NCI-H1105 (cell line): ENCODE measurements around the gene IL11RA.
"Not testable (repeated sequence)": the region's sequence is repeated elsewhere in the genome, so short reads cannot be mapped to it uniquely, and the experiment has no call there.

Experiments
- DNase-seq: peaks from one replicate; lab custom pipeline; 2025; lab: John Stamatoyannopoulos, UW

Gene IL11RA

GRCh38 chr9:34629491-34629808 lies 22.5 kb upstream of the IL11RA start:
- DNase-seq = no peak

GRCh38 chr9:34630402-34631154 lies 21.4 kb upstream of the IL11RA start:
- no peak for DNase-seq

DNA sequence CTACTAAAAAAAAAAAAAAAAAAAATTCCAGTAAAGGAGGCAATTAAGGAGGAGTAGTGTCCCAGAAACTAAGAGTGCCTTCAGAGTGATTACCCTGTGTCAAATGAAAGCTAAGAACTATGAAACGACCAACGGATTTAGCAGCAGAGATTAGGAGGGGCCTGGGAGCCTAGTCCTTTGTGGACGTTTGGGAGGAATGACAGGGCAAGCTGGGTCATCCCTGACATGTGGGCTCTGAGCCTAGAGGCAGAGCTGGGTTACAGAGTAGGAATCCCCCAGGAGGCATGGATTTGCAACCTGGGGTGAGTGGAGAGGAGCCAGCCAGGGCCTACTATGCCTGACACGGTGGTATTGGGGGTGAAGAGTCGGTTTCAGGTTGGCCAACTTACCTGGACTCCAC lies 18.8 kb upstream of the IL11RA start:
- no peak for DNase-seq

DNA sequence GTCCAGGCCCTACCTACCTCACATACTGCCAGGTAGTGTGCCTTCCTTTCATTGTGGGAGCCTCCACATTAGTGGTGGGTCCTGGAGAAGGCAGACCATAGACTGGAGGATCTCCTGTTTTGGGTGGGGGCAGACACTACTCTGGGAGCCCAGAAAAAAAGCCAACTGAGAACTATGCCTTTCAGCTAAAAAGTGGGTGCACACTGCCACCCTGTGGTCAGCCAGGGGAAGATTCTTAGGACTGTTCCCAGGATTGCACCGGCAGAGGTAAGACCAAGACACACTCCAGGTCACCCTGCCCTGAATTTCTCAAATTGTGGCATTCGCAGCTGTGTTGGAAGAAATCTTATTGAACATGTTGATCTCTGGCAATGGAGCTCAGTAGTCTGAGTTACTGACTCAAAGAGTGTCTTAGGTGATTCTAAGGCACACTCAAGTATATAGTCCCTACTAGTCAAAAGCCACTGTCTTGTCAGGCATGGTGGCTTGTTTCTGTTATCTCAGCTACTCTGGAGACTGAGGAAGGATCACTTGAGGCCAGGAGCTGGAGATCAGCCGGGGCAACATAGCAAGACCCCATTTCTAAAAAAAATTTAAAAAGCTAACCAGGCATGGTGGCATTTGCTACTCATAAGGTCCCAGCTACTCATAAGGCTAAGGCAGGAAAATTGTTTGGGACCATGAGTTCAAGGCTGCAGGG lies 18.0 kb upstream of the IL11RA start:
- peak; percentile 46 for DNase-seq

GRCh38 chr9:34634551-34635248 lies 17.3 kb upstream of the IL11RA start:
- DNase-seq = no peak

- DNase-seq = no peak
Observed at GRCh38 chr9:34635556-34635955, 16.4 kb upstream of the IL11RA start.

DNA sequence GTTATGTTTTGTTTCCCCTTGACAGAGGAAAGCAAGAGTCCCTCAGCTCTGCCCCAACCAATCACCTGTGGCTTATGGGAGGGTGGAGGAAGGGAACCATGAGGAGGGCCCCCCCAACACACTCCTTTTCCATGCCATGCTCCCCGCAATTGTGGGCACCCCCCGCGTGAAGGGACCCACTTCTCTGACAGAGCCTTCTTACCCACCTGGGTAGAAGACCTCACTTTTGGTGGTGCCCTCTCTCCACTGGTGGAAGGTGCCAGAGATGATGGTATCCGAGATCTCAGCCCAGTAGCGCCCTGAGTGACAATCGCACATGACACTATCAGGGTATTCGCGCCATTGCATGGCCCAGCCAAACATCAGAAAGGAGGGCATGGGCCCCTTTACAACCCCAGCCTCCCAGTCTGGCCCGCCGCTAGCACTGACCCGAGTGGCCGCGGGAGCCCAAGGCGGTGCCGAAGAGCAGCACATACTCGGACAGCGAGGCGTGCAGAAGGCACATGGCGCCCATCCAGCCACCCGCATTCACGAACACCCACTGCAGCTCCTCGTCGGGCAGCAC lies 15.1 kb upstream of the IL11RA start:
- DNase-seq = no peak

- peak; percentile 86 for DNase-seq
Observed at GRCh38 chr9:34637356-34638137, 14.4 kb upstream of the IL11RA start, which contains the start of gene SIGMAR1. Gene SIGMAR1 (minus strand): TSS chr9:34637787. CDS start chr9:34637697, 90 bp downstream.

GRCh38 chr9:34638138-34638445 lies 13.9 kb upstream of the IL11RA start:
- DNase-seq = no peak

DNA sequence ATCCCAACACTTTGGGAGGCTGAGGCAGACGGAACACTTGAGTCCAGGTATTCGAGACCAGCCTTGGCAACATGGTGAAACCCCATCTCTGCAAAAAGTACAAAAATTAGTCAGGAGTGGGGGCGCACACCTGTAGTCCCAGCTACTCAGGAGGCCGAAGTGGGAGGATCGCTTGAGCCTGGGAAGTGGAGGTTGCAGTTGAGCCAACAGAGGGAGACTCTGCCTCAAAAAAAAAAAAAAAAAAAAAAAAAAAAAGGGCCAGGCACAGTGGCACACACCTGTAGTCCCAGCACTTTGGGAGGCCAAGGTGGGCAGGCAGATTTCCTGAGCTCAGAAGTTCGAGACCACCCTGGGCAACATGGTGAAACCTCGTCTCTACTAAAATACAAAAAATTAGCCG lies 12.7 kb upstream of the IL11RA start:
- DNase-seq = not testable (repeated sequence)

DNA sequence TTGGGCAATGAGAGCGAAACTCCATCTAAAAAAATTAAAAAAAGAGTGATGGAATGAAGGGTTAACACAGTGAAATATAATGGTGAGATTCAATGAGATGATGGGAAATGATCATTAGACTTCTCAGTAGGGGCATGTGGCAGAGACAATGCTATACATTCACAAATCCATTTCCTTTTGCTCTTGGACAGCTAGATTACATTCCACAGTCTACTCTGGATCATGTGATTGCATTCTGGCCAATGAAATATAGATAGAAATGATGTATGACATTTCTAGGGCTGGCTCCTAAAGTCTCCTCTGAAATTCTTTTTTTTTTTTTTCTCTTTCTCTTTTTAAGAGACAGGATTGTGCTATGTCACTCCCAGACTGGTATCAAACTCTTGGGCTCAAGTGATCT lies 9.3 kb upstream of the IL11RA start:
- no peak for DNase-seq

DNA sequence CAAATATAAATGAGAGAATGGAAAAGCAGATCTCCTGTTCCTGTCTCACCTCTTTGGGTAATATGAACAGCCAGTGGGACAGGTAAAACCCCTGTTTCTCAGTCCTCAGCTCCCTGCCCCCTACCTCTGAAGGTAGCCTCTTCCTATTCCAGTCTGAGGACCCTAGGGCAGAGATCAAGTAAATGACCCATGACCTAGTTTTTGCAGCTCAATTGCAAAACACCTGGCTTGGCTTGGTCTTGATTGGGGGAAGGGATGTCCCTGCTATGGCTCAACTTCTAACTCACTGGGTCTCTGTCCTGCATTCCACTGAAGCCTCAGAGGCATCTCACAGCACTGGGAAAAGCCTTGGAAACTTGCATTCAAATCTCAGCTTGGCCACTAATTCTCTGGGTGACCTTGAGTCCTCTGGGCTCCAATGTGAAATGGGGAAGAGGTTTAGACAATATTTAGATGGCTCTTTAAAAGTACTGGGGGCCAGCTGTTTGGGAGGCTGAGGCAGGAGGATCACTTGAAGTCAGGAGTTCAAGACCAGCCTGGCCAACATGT lies 7.1 kb upstream of the IL11RA start:
- DNase-seq = no peak

DNA sequence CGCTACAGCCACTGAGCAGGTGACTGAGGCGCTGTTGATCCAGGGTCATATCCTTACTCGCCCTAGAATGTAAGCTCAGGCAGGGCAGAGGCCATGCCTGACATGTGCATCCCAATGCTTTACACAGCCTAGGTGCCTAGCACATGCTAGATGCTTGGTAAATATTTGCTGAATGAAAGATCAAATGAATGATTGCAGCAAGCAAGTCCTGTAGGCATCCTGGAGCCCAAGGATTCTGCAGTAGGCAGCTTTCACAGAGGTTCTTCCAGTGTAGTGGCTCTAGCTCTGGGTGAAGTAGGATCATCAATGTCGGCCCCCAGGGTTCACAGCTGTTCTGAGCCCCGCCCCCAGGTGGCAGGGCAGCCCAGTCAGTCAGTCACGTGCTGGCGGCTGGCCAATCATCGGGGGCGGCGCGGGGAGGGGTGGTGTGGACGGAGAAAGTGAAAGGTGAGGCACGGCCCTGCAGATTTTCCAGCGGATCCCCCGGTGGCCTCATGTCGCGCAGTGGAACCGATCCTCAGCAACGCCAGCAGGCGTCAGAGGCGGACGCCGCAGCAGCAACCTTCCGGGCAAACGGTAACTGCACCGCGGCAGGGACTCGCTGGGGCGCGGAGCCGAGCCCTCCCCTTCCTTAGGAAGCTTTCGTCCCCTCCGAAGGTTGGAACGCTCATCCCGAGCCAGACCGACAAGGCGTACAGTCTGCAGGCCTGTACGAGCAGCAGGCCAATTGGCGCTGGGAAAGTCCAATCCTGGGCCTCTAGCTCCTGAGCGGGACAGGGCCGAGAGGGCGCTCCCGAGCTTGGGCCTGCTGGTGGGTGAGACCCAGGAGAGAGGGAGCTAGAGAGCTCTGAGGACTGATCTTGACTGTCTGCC lies 5.5 kb upstream of the IL11RA start, which contains the start of gene GALT:
TSS of gene GALT (plus strand) at position 465 of the 873 bp plus-strand sequence. CDS start at position 495, 30 bp downstream.
- peak; percentile 90 for DNase-seq

- no peak for DNase-seq
Observed at GRCh38 chr9:34647084-34647403, 4.9 kb upstream of the IL11RA start.

GRCh38 chr9:34647651-34648050 lies 4.3 kb upstream of the IL11RA start:
- no peak for DNase-seq

DNA sequence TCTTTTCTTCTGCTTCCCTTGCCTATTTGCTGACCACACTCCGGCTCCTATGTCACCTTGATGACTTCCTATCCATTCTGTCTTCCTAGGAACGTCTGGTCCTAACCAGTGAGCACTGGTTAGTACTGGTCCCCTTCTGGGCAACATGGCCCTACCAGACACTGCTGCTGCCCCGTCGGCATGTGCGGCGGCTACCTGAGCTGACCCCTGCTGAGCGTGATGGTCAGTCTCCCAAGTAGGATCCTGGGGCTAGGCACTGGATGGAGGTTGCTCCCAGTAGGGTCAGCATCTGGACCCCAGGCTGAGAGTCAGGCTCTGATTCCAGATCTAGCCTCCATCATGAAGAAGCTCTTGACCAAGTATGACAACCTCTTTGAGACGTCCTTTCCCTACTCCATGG lies 3.3 kb upstream of the IL11RA start:
- DNase-seq = no peak

- no peak for DNase-seq
Observed at GRCh38 chr9:34650816-34651215, 1.2 kb upstream of the IL11RA start.

DNA sequence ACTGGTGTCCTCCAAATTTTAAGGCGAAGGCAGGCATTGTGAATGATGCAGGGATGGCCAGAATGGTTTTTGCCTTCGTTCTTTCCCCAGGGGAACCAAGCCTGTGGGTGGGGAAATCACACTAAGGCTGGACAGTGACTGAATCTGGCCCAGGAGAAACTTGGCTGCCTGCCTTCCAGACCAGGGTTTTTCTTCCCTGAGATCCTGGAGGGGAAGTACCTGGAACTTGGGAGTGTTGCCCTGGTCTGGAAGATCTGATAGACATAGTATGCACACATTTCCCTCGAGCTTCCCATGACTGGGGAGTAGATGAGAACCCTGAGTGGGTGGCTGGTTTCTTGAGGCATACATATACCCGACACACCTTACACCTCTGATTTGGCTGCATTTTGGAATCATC lies 664 bp upstream of the IL11RA start:
- DNase-seq = no peak

GRCh38 chr9:34652602-34653000 lies 616 bp downstream of the IL11RA start:
- DNase-seq = no peak

GRCh38 chr9:34653151-34654072 lies 1.4 kb downstream of the IL11RA start:
- no peak for DNase-seq
